PC-9 (cell line): ENCODE data around the gene PUM2. TPM values are rescaled to one million over a fixed set of nuclear protein-coding genes. Genes with fewer than 3 reads are reported as not detected.

Source experiments
- Bru-seq: library from RNA; stranded (reverse); fragments of 400-500 nt; gene quantifications from one replicate; lab custom pipeline; 2021; lab: Mats Ljungman, UMichigan
- BruChase-seq, 2 experiments: library from RNA; stranded (reverse); fragments of 400-500 nt; gene quantifications; one replicate each; lab custom pipeline; 2021; lab: Mats Ljungman, UMichigan
- BruUV-seq: library from RNA; stranded (reverse); fragments of 400-500 nt; replicated peaks from 2 replicates; lab custom pipeline; 2021; lab: Mats Ljungman, UMichigan
- CTCF ChIA-PET: fragments of 300-600 bp; sonication (Branson Sonifier 250); formaldehyde crosslinking; loops from one replicate; lab custom pipeline; 2022; ENCODE audit warnings: antibody characterized with exemption; lab: Charles Lee
- POLR2A ChIA-PET: fragments of 300-600 bp; sonication (Branson Sonifier 250); formaldehyde crosslinking; loops from one replicate; lab custom pipeline; 2022; ENCODE audit warnings: antibody characterized with exemption; ENCODE audit not compliant: unreplicated experiment; lab: Charles Lee
- DNase-seq, 2 experiments: peaks; one replicate each; pipeline versions ENCODE4 v3.0.0 to v3.0.0-alpha.2; 2015 to 2022; ENCODE audit warnings: mixed read lengths in 1 of 2
- H2AFZ ChIP-seq: fragments of 200-600 bp; sonication (generic); 2 replicates; pipeline ENCODE4 v1.8.1; 2017; ENCODE audit warnings: antibody characterized with exemption
- H3F3A ChIP-seq: fragments of 200-600 bp; sonication (generic); 2 replicates; pipeline ENCODE4 v1.8.1; 2017; ENCODE audit warnings: antibody characterized with exemption, mild to moderate bottlenecking, low read depth; ENCODE audit not compliant: insufficient read depth
- H3K27ac ChIP-seq: fragments of 200-600 bp; sonication (generic); 2 replicates; pipeline ENCODE4 v1.6.1; 2016; ENCODE audit warnings: mixed run types
- H3K27me3 ChIP-seq: fragments of 200-600 bp; sonication (generic); 2 replicates; pipeline ENCODE4 v1.6.1; 2016; ENCODE audit warnings: low read depth, mixed run types; ENCODE audit not compliant: insufficient read depth
- H3K36me3 ChIP-seq: fragments of 200-600 bp; sonication (generic); 2 replicates; pipeline ENCODE4 v1.6.1; 2016; ENCODE audit warnings: low read depth, mixed run types
- H3K4me1 ChIP-seq: fragments of 200-600 bp; sonication (generic); replicated peaks from 2 replicates; pipeline ENCODE4 v1.6.1; 2016; ENCODE audit warnings: mixed run types; ENCODE audit not compliant: insufficient read depth
- H3K4me2 ChIP-seq: fragments of 200-600 bp; sonication (generic); 2 replicates; pipeline ENCODE4 v1.6.1; 2017; ENCODE audit warnings: mixed run types
- H3K4me3 ChIP-seq: fragments of 200-600 bp; sonication (generic); 2 replicates; pipeline ENCODE4 v1.6.1; 2016; ENCODE audit warnings: mixed run types
- H3K79me2 ChIP-seq: fragments of 200-600 bp; sonication (generic); 2 replicates; pipeline ENCODE4 v1.6.1; 2017; ENCODE audit warnings: low read depth, mixed run types
- H3K9me2 ChIP-seq: fragments of 200-600 bp; sonication (generic); 2 replicates; pipeline ENCODE4 v1.8.1; 2017; ENCODE audit warnings: mild to moderate bottlenecking; ENCODE audit not compliant: insufficient read depth
- H3K9me3 ChIP-seq: fragments of 200-600 bp; sonication (generic); 2 replicates; pipeline ENCODE4 v1.8.1; 2016; ENCODE audit warnings: low read depth; ENCODE audit not compliant: insufficient read depth
- H4K20me1 ChIP-seq: fragments of 200-600 bp; sonication (generic); 2 replicates; pipeline ENCODE4 v1.8.1; 2017; ENCODE audit not compliant: insufficient read depth
- CTCF ChIP-seq: fragments of 200-600 bp; sonication (generic); conservative IDR thresholded peaks from 2 replicates; pipeline ENCODE4 v1.6.1; 2017; ENCODE audit warnings: mixed run types, antibody characterized with exemption, mild to moderate bottlenecking, moderate library complexity
- EZH2 ChIP-seq: fragments of 200-600 bp; sonication (generic); IDR thresholded peaks from 2 replicates; pipeline ENCODE4 v1.8.0; 2017; ENCODE audit warnings: antibody characterized with exemption, low read depth
- intact Hi-C: fragments of 100-400 bp; cut with micrococcal nuclease; formaldehyde crosslinking; loops from one replicate; pipeline ENCODE4 v1.10.0; 2022; ENCODE audit not compliant: unreplicated experiment
- long read RNA-seq: library from polyadenylated mRNA; stranded (forward); transcript quantifications from one replicate; pipeline ENCODE4 v2.0.0, GENCODE V29; 2022
- total RNA-seq: library from RNA; stranded (reverse); gene quantifications from 2 replicates; pipeline ENCODE4 v1.2.3, GENCODE V29; 2021

Gene PUM2
- total RNA-seq, result 93.3 and 99.3 TPM in 2 replicates
- Bru-seq, nascent RNA, result percentile 98 among the genes with signal in this experiment
- percentile 98 among the genes with signal in this experiment for BruChase-seq, experiment 1, labeled RNA remaining after a 2-hour chase
- BruChase-seq, experiment 2, labeled RNA remaining after a 6-hour chase, result percentile 93 among the genes with signal in this experiment
- long read RNA-seq, full-length matches to known transcripts, result 2 of 22 reads
- long read RNA-seq, partial matches to known transcripts, result 4 of 22 reads
- long read RNA-seq, other reads (novel, unspliced or antisense), result 16 of 22 reads

GRCh38 chr2:20350753-20351554, at the start of gene PUM2:
TSS of gene PUM2 (minus strand) at chr2:20350844. CDS start at chr2:20327360, 23,484 bp downstream.
- no peaks in the 10 kb centered on the region for H3K9me2 ChIP-seq
- TF ChIP-seq EZH2, result no peak
- TF ChIP-seq CTCF, result no peak
- peaks cover 47% of the 10 kb centered on the region for H3K4me1 ChIP-seq
- peaks cover 39% of the 10 kb centered on the region for H4K20me1 ChIP-seq
- peak; percentile 90 to 96 for DNase-seq
- H3K27ac ChIP-seq, result peak within 1 kb of the TSS; percentile 88
- peaks cover 24% of the 10 kb centered on the region for H3F3A ChIP-seq
- peak within 1 kb of the TSS; percentile 97 for H3K4me3 ChIP-seq
- peaks cover 45% of the 10 kb centered on the region for H3K79me2 ChIP-seq
- BruUV-seq, result TSS peak; percentile 95
- no peaks in the 10 kb centered on the region for H3K9me3 ChIP-seq
- H3K36me3 ChIP-seq, result peaks cover 10% of the 10 kb centered on the region
- peak within 1 kb of the TSS; percentile 99 for H2AFZ ChIP-seq
- ChIA-PET CTCF (interaction anchor here (1.1 kb wide), 1 partner anchor 24 kb away, joined by 3 read pairs; no protein-coding TSS in a partner anchor), POLR2A (no interaction called here)
- intact Hi-C loops, result no loop called here
- no peaks in the 10 kb centered on the region for H3K27me3 ChIP-seq
- H3K4me2 ChIP-seq, result peak within 1 kb of the TSS; percentile 99

GRCh38 chr2:20400306-20400705, 49.7 kb upstream of the PUM2 start:
- peak in 1 of 2 experiments; percentile 8 for DNase-seq
- no TSS peak for BruUV-seq

More at GRCh38 chr2:20400306-20400705, 49.7 kb upstream of the PUM2 start:
- TF ChIP-seq CTCF (no peak), EZH2 (no peak)
- Histone ChIP-seq H3K4me3 (no peak overlapping the region), H3K27me3 (no peaks in the 10 kb centered on the region), H3F3A (no peaks in the 10 kb centered on the region), H4K20me1 (no peaks in the 10 kb centered on the region), H3K9me3 (no peaks in the 10 kb centered on the region), H3K9me2 (no peaks in the 10 kb centered on the region), H3K36me3 (no peaks in the 10 kb centered on the region), H3K4me1 (no peaks in the 10 kb centered on the region), H2AFZ (no peak overlapping the region), H3K27ac (no peak overlapping the region), H3K79me2 (no peaks in the 10 kb centered on the region), H3K4me2 (no peak overlapping the region)
- intact Hi-C loops, result no loop called here
- ChIA-PET POLR2A (no interaction called here), CTCF (no interaction called here)
